Measurements from ENCODE around the gene GRIK3.

The GRIK3 gene

DNA sequence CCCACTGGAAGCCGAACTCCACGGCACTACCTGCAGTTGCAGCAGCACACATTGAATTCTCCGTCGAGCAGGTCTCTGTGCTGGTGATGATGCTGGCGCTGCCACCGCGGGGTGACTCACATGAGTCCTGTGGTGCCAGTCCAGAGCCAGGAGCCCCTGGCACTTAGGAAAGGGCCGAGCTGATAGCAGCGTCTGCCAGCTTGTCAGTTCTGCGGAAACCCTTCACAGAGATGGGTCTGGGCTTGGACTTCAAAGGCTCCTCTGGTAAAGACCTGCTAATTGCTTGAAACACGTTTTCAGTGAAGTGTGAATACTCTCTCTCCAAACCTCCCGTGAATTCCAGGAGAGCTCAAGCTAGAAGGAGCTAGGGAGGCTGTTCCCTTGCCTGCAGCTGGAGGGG lies 92.2 kb downstream of the GRIK3 start:
- H3K79me2 ChIP-seq (ENCODE audit: control insufficient read depth, insufficient read depth, low read length): no peaks in the 10 kb centered on the region
- no peak overlapping the region for H3K4ac ChIP-seq (ENCODE audit: low read depth, low read length)
- no peak overlapping the region for H3K18ac ChIP-seq (ENCODE audit: low read length)
- H3K79me1 ChIP-seq (ENCODE audit: low read length): no peaks in the 10 kb centered on the region
- H3K27me3 ChIP-seq (ENCODE audit: insufficient read depth, low read length, poor library complexity): no peaks in the 10 kb centered on the region
- no peak overlapping the region for H3K56ac ChIP-seq (ENCODE audit: low read length)
- H3K27ac ChIP-seq (ENCODE audit: low read depth, low read length): no peak overlapping the region
- no peak overlapping the region for H3K4me3 ChIP-seq (ENCODE audit: low read length)
- H2BK5ac ChIP-seq (ENCODE audit: low read length): no peak overlapping the region
- no peak overlapping the region for H2AK5ac ChIP-seq (ENCODE audit: low read length)
- H3K9ac ChIP-seq (ENCODE audit: low read length): no peak overlapping the region
- no peak overlapping the region for H4K5ac ChIP-seq (ENCODE audit: low read length)
- no CpG with 5 or more reads among the region's 12 CpGs for WGBS (ENCODE audit: extremely low coverage, insufficient coverage, low lambda C conversion rate)
- H3K23ac ChIP-seq (ENCODE audit: low read length): no peak overlapping the region
- H2BK120ac ChIP-seq (ENCODE audit: low read depth, low read length): no peak overlapping the region
- DNase-seq: peak; percentile 86
- H3K4me2 ChIP-seq (ENCODE audit: low read length): no peak overlapping the region
- no peak overlapping the region for H2BK15ac ChIP-seq (replicated peaks; ENCODE audit: low read depth)
- no peaks in the 10 kb centered on the region for H3K36me3 ChIP-seq (ENCODE audit: control insufficient read depth, insufficient read depth, low read length)
- no peak overlapping the region for H4K8ac ChIP-seq (ENCODE audit: low read depth, low read length)
- peaks cover 7% of the 10 kb centered on the region for H3K4me1 ChIP-seq (ENCODE audit: control insufficient read depth, low read depth, low read length)

DNA sequence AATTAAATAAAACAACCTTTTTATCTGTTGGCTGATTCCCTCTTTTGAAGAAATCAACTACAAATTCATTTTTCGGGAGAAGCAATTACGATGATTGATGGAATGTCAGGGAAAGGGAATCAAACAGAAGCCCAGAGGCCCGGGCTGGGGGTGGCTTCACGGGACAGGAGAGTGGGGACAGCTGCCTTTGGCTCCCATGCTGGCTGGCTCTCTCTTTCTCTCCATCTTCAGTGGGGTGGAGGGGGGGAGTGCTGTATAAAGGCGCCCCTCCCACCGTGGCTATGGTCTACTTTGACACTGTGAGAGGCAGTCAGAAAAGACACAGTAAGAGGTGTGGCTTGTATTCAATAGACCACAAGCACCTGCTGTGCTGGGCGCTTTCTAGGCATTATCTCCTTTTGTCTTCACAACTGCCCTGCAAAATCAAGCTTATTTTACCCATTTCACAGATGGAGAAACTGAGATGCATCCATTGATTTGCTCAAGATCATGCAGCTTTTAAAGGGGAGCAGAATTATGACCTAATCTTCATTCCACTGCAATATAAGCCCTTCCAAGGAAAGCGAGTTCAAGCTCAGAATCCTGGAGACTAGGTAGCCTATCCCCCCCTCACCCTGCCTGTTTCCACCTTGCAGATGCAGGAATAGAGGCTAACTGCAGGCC lies 92.9 kb downstream of the GRIK3 start:
- Histone ChIP-seq H2AK5ac (ENCODE audit: low read length) (no peak overlapping the region), H3K79me2 (ENCODE audit: control insufficient read depth, insufficient read depth, low read length) (no peaks in the 10 kb centered on the region), H4K8ac (ENCODE audit: low read depth, low read length) (no peak overlapping the region), H3K4ac (ENCODE audit: low read depth, low read length) (no peak overlapping the region), H3K56ac (ENCODE audit: low read length) (no peak overlapping the region), H2BK120ac (ENCODE audit: low read depth, low read length) (no peak overlapping the region), H3K27me3 (ENCODE audit: insufficient read depth, low read length, poor library complexity) (no peaks in the 10 kb centered on the region), H3K79me1 (ENCODE audit: low read length) (no peaks in the 10 kb centered on the region), H3K36me3 (ENCODE audit: control insufficient read depth, insufficient read depth, low read length) (no peaks in the 10 kb centered on the region), H3K23ac (ENCODE audit: low read length) (no peak overlapping the region), H3K4me3 (ENCODE audit: low read length) (no peak overlapping the region), H2BK5ac (ENCODE audit: low read length) (no peak overlapping the region), H3K27ac (ENCODE audit: low read depth, low read length) (no peak overlapping the region), H3K9ac (ENCODE audit: low read length) (no peak overlapping the region), H3K18ac (ENCODE audit: low read length) (no peak overlapping the region), H4K5ac (ENCODE audit: low read length) (no peak overlapping the region), H2BK15ac (replicated peaks; ENCODE audit: low read depth) (no peak overlapping the region), H3K4me2 (ENCODE audit: low read length) (no peak overlapping the region), H3K4me1 (ENCODE audit: control insufficient read depth, low read depth, low read length) (peaks cover 5% of the 10 kb centered on the region)
- DNase-seq: no peak
- no CpG with 5 or more reads among the region's 8 CpGs for WGBS (ENCODE audit: extremely low coverage, insufficient coverage, low lambda C conversion rate)

DNA sequence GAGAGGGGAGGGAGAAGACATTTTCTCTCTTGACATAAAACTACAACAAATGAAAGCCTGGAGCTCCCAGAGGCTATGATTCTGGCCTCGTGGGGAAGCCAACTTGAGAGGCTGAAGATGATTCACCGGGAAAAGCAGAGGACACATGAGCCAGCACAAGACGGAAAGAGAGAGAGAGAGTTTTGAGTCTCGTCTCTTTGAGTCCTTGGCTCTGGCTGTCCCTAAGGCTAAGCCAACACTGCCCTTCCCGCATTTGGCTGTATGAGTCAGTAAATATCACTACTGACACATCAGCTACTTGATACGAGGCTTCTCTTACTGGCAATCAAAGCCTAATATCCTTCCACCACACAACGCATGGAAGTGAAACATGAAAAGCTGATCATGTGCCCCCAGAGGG lies 95.5 kb downstream of the GRIK3 start:
- Histone ChIP-seq H3K4me2 (ENCODE audit: low read length) (no peak overlapping the region), H3K18ac (ENCODE audit: low read length) (no peak overlapping the region), H3K27ac (ENCODE audit: low read depth, low read length) (no peak overlapping the region), H3K9ac (ENCODE audit: low read length) (no peak overlapping the region), H3K36me3 (ENCODE audit: control insufficient read depth, insufficient read depth, low read length) (no peaks in the 10 kb centered on the region), H3K79me2 (ENCODE audit: control insufficient read depth, insufficient read depth, low read length) (no peaks in the 10 kb centered on the region), H2BK15ac (replicated peaks; ENCODE audit: low read depth) (no peak overlapping the region), H2BK120ac (ENCODE audit: low read depth, low read length) (no peak overlapping the region), H3K4me3 (ENCODE audit: low read length) (no peak overlapping the region), H3K23ac (ENCODE audit: low read length) (no peak overlapping the region), H3K56ac (ENCODE audit: low read length) (no peak overlapping the region), H3K4ac (ENCODE audit: low read depth, low read length) (no peak overlapping the region), H2AK5ac (ENCODE audit: low read length) (no peak overlapping the region), H2BK5ac (ENCODE audit: low read length) (no peak overlapping the region), H3K27me3 (ENCODE audit: insufficient read depth, low read length, poor library complexity) (no peaks in the 10 kb centered on the region), H4K5ac (ENCODE audit: low read length) (no peak overlapping the region), H3K79me1 (ENCODE audit: low read length) (no peaks in the 10 kb centered on the region), H3K4me1 (ENCODE audit: control insufficient read depth, low read depth, low read length) (peaks cover 5% of the 10 kb centered on the region), H4K8ac (ENCODE audit: low read depth, low read length) (no peak overlapping the region)
- no peak for DNase-seq
- no CpG with 5 or more reads among the region's 7 CpGs for WGBS (ENCODE audit: extremely low coverage, insufficient coverage, low lambda C conversion rate)

DNA sequence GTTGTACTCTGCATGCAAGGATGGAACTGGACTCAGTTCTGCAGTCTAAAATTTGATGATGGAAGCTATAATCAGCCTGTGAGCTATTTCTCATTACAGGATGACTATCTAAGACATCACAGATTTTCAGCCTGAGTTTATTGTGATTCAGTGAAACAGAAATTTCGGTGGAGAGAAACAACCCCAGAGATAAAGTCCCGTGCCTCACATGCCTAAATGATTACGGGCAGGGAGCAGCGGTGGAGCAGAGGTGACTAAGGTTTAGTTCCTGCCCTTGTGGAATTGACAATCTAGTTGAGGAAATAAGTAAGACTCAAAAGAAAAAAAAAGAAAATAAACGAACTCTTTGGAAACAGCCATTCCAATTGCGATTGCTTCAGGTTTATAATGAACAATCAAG lies 96.9 kb downstream of the GRIK3 start:
- Histone ChIP-seq H3K4ac (ENCODE audit: low read depth, low read length) (no peak overlapping the region), H3K27me3 (ENCODE audit: insufficient read depth, low read length, poor library complexity) (no peaks in the 10 kb centered on the region), H4K8ac (ENCODE audit: low read depth, low read length) (no peak overlapping the region), H2BK120ac (ENCODE audit: low read depth, low read length) (no peak overlapping the region), H3K36me3 (ENCODE audit: control insufficient read depth, insufficient read depth, low read length) (no peaks in the 10 kb centered on the region), H4K5ac (ENCODE audit: low read length) (no peak overlapping the region), H2AK5ac (ENCODE audit: low read length) (no peak overlapping the region), H3K9ac (ENCODE audit: low read length) (no peak overlapping the region), H3K18ac (ENCODE audit: low read length) (no peak overlapping the region), H3K79me2 (ENCODE audit: control insufficient read depth, insufficient read depth, low read length) (no peaks in the 10 kb centered on the region), H2BK5ac (ENCODE audit: low read length) (no peak overlapping the region), H2BK15ac (replicated peaks; ENCODE audit: low read depth) (no peak overlapping the region), H3K4me3 (ENCODE audit: low read length) (no peak overlapping the region), H3K4me1 (ENCODE audit: control insufficient read depth, low read depth, low read length) (peaks cover 1% of the 10 kb centered on the region), H3K27ac (ENCODE audit: low read depth, low read length) (no peak overlapping the region), H3K23ac (ENCODE audit: low read length) (no peak overlapping the region), H3K4me2 (ENCODE audit: low read length) (no peak overlapping the region), H3K79me1 (ENCODE audit: low read length) (no peaks in the 10 kb centered on the region), H3K56ac (ENCODE audit: low read length) (no peak overlapping the region)
- DNase-seq: no peak
- WGBS (ENCODE audit: extremely low coverage, insufficient coverage, low lambda C conversion rate): no CpG with 5 or more reads among the region's 6 CpGs

DNA sequence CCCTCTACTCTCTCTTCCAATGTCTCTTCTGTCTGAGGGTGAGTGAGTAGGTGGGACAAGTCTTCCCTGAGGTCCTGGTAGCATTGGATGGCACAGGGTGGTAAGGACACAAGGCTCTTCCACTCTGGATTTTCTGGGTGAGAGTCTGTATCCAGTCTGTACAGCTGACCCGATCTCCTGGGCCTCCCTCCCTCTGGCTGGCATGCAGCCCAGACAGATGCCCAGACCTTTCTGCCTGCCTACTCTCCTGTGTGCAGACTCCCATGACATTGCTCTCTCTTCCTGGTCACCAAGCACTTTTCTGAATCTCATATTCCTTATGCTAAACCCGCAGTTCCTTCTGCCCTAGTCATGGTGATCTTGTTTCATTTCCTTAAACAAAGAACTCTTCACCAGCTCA lies 100.3 kb downstream of the GRIK3 start:
- no peak overlapping the region for H4K8ac ChIP-seq (ENCODE audit: low read depth, low read length)
- H3K79me1 ChIP-seq (ENCODE audit: low read length): no peaks in the 10 kb centered on the region
- no peak overlapping the region for H3K4ac ChIP-seq (ENCODE audit: low read depth, low read length)
- no peak overlapping the region for H2AK5ac ChIP-seq (ENCODE audit: low read length)
- no peak overlapping the region for H3K18ac ChIP-seq (ENCODE audit: low read length)
- no peaks in the 10 kb centered on the region for H3K36me3 ChIP-seq (ENCODE audit: control insufficient read depth, insufficient read depth, low read length)
- H3K4me3 ChIP-seq (ENCODE audit: low read length): no peak overlapping the region
- no peak overlapping the region for H3K23ac ChIP-seq (ENCODE audit: low read length)
- no peak overlapping the region for H3K27ac ChIP-seq (ENCODE audit: low read depth, low read length)
- no peak overlapping the region for H3K4me2 ChIP-seq (ENCODE audit: low read length)
- no CpG with 5 or more reads among the region's 2 CpGs for WGBS (ENCODE audit: extremely low coverage, insufficient coverage, low lambda C conversion rate)
- H2BK15ac ChIP-seq (replicated peaks; ENCODE audit: low read depth): no peak overlapping the region
- no peak overlapping the region for H3K9ac ChIP-seq (ENCODE audit: low read length)
- H2BK120ac ChIP-seq (ENCODE audit: low read depth, low read length): no peak overlapping the region
- no peaks in the 10 kb centered on the region for H3K79me2 ChIP-seq (ENCODE audit: control insufficient read depth, insufficient read depth, low read length)
- no peaks in the 10 kb centered on the region for H3K27me3 ChIP-seq (ENCODE audit: insufficient read depth, low read length, poor library complexity)
- H3K56ac ChIP-seq (ENCODE audit: low read length): no peak overlapping the region
- H2BK5ac ChIP-seq (ENCODE audit: low read length): no peak overlapping the region
- DNase-seq: no peak
- H4K5ac ChIP-seq (ENCODE audit: low read length): no peak overlapping the region
- no peaks in the 10 kb centered on the region for H3K4me1 ChIP-seq (ENCODE audit: control insufficient read depth, low read depth, low read length)

DNA sequence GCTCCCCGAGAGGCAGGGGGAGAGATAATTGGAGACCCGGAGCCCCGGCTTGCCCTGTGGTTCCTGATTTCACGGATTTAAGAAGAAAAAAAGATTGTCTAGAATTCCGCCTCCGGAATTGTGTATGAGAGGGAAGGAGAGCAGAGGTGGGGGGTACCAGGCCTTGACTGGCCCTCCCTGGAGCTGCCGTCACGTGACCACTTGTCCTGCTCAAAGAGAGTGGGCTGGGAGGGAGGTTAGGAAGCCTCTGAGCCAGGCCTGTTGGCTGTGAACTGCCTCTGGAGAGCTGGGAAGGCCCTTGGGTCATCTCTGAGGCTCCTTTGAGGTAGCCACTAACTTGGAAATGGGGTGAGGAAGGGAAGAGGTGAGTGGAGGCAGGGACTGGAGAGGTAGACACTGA lies 106.5 kb downstream of the GRIK3 start:
- Histone ChIP-seq H3K56ac (ENCODE audit: low read length) (no peak overlapping the region), H3K4me2 (ENCODE audit: low read length) (no peak overlapping the region), H2BK120ac (ENCODE audit: low read depth, low read length) (no peak overlapping the region), H3K79me2 (ENCODE audit: control insufficient read depth, insufficient read depth, low read length) (no peaks in the 10 kb centered on the region), H2BK15ac (replicated peaks; ENCODE audit: low read depth) (no peak overlapping the region), H3K4ac (ENCODE audit: low read depth, low read length) (no peak overlapping the region), H4K8ac (ENCODE audit: low read depth, low read length) (no peak overlapping the region), H3K4me1 (ENCODE audit: control insufficient read depth, low read depth, low read length) (no peaks in the 10 kb centered on the region), H3K23ac (ENCODE audit: low read length) (no peak overlapping the region), H3K9ac (ENCODE audit: low read length) (no peak overlapping the region), H3K27ac (ENCODE audit: low read depth, low read length) (no peak overlapping the region), H2BK5ac (ENCODE audit: low read length) (no peak overlapping the region), H3K18ac (ENCODE audit: low read length) (no peak overlapping the region), H3K27me3 (ENCODE audit: insufficient read depth, low read length, poor library complexity) (no peaks in the 10 kb centered on the region), H4K5ac (ENCODE audit: low read length) (no peak overlapping the region), H3K79me1 (ENCODE audit: low read length) (no peaks in the 10 kb centered on the region), H2AK5ac (ENCODE audit: low read length) (no peak overlapping the region), H3K36me3 (ENCODE audit: control insufficient read depth, insufficient read depth, low read length) (no peaks in the 10 kb centered on the region), H3K4me3 (ENCODE audit: low read length) (no peak overlapping the region)
- WGBS (ENCODE audit: extremely low coverage, insufficient coverage, low lambda C conversion rate): no CpG with 5 or more reads among the region's 8 CpGs
- no peak for DNase-seq

Data from mesendoderm (in vitro differentiated cells).